Measurements from ENCODE around the gene IRAK2. TPM values are rescaled to one million over a fixed set of nuclear protein-coding genes. Genes with fewer than 3 reads are reported as not detected.
A peak's percentile ranks its signal among the peaks of the same experiment; 100 is the strongest.
"Not testable (repeated sequence)": the region's sequence is repeated elsewhere in the genome, so short reads cannot be mapped to it uniquely, and the experiment has no call there.

The IRAK2 gene
- total RNA-seq, 1 experiment from 2014 or later: 2.8 TPM

DNA sequence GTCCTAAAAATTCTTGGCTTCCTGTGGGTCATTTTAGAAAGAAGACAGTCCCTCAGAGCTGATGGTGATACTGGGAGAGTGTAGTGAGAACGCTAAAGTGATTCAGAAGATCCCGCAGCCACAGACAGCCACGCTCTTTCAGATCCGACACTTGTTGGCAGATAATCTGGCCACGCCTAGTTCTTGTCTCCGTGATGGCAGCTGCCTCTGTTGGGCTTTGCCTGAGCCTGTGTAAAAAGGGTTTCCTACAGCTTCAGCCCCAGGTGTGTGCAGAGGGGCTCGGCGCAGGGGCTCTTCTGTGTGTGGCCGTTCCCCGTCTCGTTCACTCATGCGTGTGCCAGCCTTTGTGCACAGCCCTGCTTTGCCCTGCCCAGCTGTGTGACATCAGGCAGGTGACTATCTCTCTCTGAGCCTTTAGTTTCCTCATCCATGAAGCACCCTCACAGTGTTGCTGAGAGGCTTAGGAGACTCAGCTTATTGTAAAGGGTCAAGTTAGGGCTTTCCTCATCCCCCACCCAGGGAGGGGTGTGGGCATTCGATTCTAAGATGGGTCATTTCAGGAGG lies 6.3 kb downstream of the IRAK2 start:
- no peak overlapping the region for H3K4me3 ChIP-seq
- H3K27me3 ChIP-seq (replicated peaks): no peaks in the 10 kb centered on the region
- H3K4me1 ChIP-seq (replicated peaks): peaks cover 17% of the 10 kb centered on the region
- no peak overlapping the region for H3K27ac ChIP-seq
- no peaks in the 10 kb centered on the region for H3K36me3 ChIP-seq
- no peak for DNase-seq (ENCODE audit: low read depth in 1 of 2, low spot score in 2 of 2)
- H3K9me3 ChIP-seq (replicated peaks): 0 out of 2 replicates have a peak, but pooled peaks cover 7% of the 10 kb centered on the region

DNA sequence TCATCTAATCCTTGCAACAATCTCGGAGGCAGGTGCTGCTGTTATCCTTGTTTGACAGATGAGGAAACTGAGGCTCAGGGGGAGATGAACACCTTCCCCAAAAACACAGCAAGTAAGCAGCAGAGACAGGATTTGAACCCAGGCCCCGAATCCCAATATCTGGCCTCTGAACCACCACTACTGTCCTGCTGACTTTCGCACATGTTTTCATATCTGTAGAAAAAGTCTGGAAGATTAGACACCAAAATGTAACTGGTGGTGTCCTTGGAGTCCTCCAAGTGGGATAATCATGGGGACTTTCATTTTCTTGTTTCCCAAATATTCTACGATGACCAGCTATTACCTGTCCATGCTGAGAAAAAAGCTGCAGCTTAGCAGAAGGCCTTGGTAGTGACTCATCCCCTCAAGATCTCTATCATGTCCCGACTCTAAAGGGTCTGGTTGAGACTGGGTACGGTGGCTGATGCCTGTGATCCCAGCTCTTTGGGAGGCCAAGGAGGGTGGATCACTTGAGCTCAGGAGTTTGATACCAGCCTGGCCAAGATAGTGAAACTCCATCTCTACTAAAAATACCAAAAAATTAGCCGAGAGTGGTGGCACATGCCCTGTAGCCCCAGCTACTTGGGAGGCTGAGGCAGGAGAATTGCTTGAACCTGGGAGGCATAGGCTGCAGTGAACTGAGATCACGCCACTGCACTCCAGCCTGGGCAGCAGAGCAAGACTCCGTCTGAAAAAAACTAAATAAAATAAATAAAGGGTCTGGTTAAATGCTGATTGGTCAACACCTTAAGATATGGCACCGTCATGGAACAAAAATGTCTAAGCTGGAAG lies 8.6 kb downstream of the IRAK2 start:
- Histone ChIP-seq H3K4me1 (replicated peaks) (peaks cover 17% of the 10 kb centered on the region), H3K27ac (peak overlapping the region; percentile 92), H3K36me3 (no peaks in the 10 kb centered on the region), H3K27me3 (replicated peaks) (no peaks in the 10 kb centered on the region), H3K4me3 (peak overlapping the region; percentile 5; the same call in 1 of the 2 replicates), H3K9me3 (replicated peaks) (0 out of 2 replicates have a peak, but pooled peaks cover 7% of the 10 kb centered on the region)
- peak; percentile 52 to 64 for DNase-seq (ENCODE audit: low read depth in 1 of 2, low spot score in 2 of 2)

DNA sequence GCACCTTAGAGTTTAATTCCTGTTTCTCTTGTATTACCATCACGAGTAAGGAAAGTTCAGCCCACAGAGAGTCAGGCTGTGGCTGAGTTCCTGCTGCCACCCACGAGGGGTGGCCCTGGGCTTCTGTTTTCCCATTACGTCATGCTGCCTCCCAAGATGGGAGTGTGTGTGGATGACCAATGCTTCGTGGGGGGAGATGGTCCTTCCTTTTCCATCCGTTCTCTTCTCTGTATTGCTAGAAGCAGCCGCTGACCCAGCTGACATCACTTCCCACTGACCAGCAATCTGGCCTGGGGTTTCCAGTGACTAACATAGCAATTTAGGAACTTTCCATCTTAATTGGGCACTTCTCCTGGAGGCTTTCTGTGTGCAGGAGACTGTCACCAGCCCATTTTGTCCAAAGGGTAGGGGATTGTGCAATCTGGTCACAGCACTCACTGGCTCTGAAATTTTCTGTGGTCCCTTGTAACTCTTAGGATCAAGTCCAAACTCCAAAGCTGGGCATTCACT lies 9.3 kb downstream of the IRAK2 start:
- peak; percentile 93 to 94 for DNase-seq (ENCODE audit: low read depth in 1 of 2, low spot score in 2 of 2)
- no peaks in the 10 kb centered on the region for H3K27me3 ChIP-seq (replicated peaks)
- peak overlapping the region; percentile 5; the same call in 1 of the 2 replicates for H3K4me3 ChIP-seq
- 0 out of 2 replicates have a peak, but pooled peaks cover under 1% of the 10 kb centered on the region for H3K9me3 ChIP-seq (replicated peaks)
- no peaks in the 10 kb centered on the region for H3K36me3 ChIP-seq
- peaks cover 17% of the 10 kb centered on the region for H3K4me1 ChIP-seq (replicated peaks)
- H3K27ac ChIP-seq: peak overlapping the region; percentile 92

DNA sequence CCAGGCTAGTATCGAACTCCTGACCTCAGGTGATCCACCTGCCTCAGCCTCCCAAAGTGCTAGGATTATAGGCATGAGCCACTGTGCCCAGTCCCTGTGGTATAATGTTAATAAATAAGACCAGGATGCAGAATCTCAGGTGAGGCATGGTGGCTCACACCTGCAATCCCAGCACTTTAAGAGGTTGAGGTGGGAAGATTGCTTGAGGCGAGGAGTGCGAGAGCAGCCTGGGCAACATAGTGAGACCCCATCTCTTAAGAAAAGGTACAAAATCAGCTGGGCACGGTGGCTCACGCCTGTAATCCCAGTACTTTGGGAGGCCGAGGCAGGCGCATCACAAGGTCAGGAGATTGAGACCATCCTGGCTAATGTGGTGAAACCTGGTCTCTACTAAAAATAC lies 10.6 kb downstream of the IRAK2 start:
- H3K27ac ChIP-seq; H3K27me3 ChIP-seq (replicated peaks); H3K36me3 ChIP-seq; H3K4me3 ChIP-seq; DNase-seq (ENCODE audit: low read depth in 1 of 2, low spot score in 2 of 2); H3K9me3 ChIP-seq (replicated peaks): not testable (repeated sequence)
- peaks cover 17% of the 10 kb centered on the region for H3K4me1 ChIP-seq (replicated peaks)

DNA sequence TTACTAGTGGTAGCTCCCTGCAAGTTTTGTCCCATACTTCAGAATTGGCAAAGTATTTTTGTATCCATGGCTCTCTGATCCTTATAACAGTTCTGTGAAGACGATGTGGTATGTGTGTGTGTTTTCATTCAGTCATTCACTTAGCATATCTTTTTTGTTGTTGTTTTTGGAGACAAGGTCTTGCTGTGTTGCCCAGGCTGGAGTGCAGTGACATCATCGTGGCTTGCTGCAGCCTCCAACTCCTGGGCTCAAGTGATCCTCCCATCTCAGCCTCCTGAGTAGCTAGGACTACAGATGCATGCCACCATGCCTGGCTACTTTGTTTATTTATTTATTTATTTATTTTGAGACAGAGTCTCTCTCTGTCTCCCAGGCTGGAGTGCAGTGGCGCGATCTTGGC lies 11.4 kb downstream of the IRAK2 start:
- H3K4me1 ChIP-seq (replicated peaks): peaks cover 20% of the 10 kb centered on the region
- H3K9me3 ChIP-seq (replicated peaks); H3K36me3 ChIP-seq; DNase-seq (ENCODE audit: low read depth in 1 of 2, low spot score in 2 of 2); H3K4me3 ChIP-seq; H3K27me3 ChIP-seq (replicated peaks); H3K27ac ChIP-seq: not testable (repeated sequence)

DNA sequence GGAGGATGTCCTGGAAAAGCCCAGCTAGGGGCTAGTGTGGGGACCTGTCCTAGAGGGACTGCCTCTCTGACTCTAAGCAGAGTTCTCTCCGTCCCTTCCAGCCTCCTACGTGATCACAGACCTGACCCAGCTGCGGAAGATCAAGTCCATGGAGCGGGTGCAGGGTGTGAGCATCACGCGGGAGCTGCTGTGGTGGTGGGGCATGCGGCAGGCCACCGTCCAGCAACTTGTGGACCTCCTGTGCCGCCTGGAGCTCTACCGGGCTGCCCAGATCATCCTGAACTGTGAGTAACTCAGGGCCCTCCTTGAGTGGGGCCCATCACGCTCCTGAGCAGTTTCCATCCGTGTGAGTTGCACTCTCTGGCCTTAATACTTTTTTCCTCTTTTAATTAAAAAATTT lies 13.0 kb downstream of the IRAK2 start:
- Histone ChIP-seq H3K27me3 (replicated peaks) (no peaks in the 10 kb centered on the region), H3K9me3 (replicated peaks) (no peaks in the 10 kb centered on the region), H3K27ac (no peak overlapping the region), H3K4me3 (no peak overlapping the region), H3K4me1 (replicated peaks) (peaks cover 25% of the 10 kb centered on the region), H3K36me3 (peaks cover 4% of the 10 kb centered on the region; the same call in 1 of the 2 replicates)
- DNase-seq (ENCODE audit: low read depth in 1 of 2, low spot score in 2 of 2): no peak

DNA sequence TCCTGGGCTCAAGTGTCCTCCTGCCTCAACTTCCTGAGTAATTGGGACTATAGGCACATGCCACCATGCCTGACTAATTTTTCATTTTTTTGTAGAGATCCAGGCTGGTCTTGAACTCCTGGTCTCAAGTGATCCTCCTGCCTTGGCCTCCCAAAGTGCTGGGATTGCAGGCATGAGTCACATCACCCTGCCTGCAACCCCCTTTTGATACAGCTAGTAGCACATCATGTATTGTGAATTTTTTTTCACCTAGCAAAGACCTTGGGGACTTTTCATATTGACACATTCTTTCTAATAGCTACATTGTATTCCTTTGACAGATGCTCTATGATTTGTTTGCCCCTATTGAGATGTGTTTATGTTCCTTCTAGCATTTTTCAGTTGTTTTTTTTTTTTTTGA lies 14.2 kb downstream of the IRAK2 start:
- Histone ChIP-seq H3K9me3 (replicated peaks) (no peaks in the 10 kb centered on the region), H3K27me3 (replicated peaks) (no peaks in the 10 kb centered on the region), H3K27ac (no peak overlapping the region), H3K4me3 (no peak overlapping the region), H3K4me1 (replicated peaks) (peaks cover 16% of the 10 kb centered on the region), H3K36me3 (peaks cover 4% of the 10 kb centered on the region; the same call in 1 of the 2 replicates)
- no peak for DNase-seq (ENCODE audit: low read depth in 1 of 2, low spot score in 2 of 2)

DNA sequence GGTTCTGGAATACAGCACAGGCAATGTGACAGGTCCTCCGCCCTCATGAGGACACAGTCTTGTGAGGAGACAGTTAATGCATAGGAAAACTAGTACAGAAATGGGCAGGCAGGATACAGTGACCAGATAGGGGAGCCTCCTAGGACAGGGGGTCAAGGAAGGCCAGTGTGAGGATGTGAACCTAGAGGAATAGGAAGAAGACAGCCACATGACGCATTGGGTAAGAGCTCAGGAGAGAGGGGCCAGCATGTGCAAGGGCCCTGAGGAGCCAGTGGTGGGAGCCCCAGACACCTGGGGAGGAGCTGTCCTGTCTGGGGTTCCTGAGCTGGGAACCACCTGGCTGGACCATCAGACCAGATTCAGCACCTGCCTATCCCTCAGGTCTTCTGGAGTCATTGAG lies 15.6 kb downstream of the IRAK2 start:
- no peaks in the 10 kb centered on the region for H3K27me3 ChIP-seq (replicated peaks)
- H3K27ac ChIP-seq: no peak overlapping the region
- no peaks in the 10 kb centered on the region for H3K9me3 ChIP-seq (replicated peaks)
- peaks cover 4% of the 10 kb centered on the region; the same call in 1 of the 2 replicates for H3K36me3 ChIP-seq
- DNase-seq (ENCODE audit: low read depth in 1 of 2, low spot score in 2 of 2): no peak
- H3K4me3 ChIP-seq: no peak overlapping the region
- H3K4me1 ChIP-seq (replicated peaks): peaks cover 8% of the 10 kb centered on the region; the same call in 1 of the 2 replicates

DNA sequence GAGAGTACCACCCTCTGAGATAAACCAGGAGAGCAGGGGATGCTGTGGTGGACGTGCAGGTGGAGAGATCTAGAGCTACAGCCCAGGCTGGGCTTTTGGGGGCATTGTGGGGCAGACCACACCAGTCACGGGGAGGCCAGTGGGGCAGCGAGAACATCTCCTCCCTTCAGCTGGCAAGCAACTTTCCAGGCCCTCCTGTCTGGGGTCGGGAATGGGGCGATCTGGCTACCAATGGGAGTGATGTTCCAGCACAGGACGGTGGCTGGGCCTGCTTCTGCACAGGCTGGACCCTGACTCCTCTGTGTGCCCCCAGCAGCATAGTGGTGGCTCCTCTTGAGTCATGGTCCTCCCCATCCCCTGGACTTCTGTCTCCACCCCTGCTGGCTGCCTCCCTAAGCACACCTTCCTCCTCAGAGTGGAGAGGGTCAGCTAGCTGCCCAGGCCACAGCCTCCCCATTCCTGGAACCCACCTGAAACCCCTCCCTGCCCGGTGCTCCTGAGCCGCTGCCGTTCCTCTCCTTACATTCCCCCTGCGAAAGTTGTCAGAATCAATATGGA lies 16.1 kb downstream of the IRAK2 start:
- peaks cover 4% of the 10 kb centered on the region; the same call in 1 of the 2 replicates for H3K36me3 ChIP-seq
- H3K27me3 ChIP-seq (replicated peaks): no peaks in the 10 kb centered on the region
- H3K4me1 ChIP-seq (replicated peaks): peaks cover 8% of the 10 kb centered on the region; the same call in 1 of the 2 replicates
- no peak for DNase-seq (ENCODE audit: low read depth in 1 of 2, low spot score in 2 of 2)
- H3K27ac ChIP-seq: no peak overlapping the region
- H3K4me3 ChIP-seq: no peak overlapping the region
- no peaks in the 10 kb centered on the region for H3K9me3 ChIP-seq (replicated peaks)

DNA sequence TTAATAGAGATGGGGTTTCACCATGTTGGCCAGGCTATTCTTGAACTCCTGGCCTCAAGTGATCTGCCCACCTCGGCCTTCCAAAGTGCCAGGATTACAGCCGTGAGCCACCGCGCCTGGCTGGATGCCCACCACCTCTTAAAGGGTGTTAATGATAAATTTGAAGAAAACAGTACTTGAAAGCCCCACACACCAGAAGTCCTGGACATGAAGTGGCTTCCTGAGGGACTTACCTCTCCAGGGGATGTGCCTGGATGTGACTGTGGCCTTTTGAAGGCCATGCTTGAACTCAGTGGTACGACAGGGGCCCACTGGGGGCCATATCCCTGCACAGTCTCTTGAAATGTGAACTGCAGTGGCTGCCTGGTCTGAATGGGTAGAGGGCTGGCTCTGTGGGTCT lies 18.2 kb downstream of the IRAK2 start:
- Histone ChIP-seq H3K9me3 (replicated peaks) (no peaks in the 10 kb centered on the region), H3K4me3 (no peak overlapping the region), H3K27ac (no peak overlapping the region), H3K36me3 (peaks cover 4% of the 10 kb centered on the region; the same call in 1 of the 2 replicates), H3K27me3 (replicated peaks) (no peaks in the 10 kb centered on the region), H3K4me1 (replicated peaks) (peaks cover 8% of the 10 kb centered on the region; the same call in 1 of the 2 replicates)
- no peak for DNase-seq (ENCODE audit: low read depth in 1 of 2, low spot score in 2 of 2)

DNA sequence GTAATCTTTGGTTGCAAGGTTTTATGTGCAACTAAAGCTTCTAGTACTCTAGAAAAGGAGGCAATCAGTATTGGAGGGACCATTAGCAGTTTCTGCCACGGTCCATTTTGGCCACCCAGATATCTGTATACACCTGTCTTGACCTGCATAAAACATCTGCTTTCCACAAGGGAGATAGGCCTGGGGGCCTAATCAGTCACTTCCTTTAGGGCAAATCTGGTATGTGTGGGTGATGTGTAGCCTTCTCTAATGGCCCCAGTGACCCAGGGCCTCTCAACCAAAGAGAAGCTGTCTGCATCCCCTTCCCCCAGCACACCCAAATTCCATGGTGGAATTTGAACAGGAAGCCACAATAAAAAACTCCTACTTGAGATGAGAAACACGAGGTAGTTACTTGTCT lies 19.5 kb downstream of the IRAK2 start:
- Histone ChIP-seq H3K27me3 (replicated peaks) (no peaks in the 10 kb centered on the region), H3K36me3 (peaks cover 4% of the 10 kb centered on the region; the same call in 1 of the 2 replicates), H3K4me1 (replicated peaks) (peaks cover 8% of the 10 kb centered on the region; the same call in 1 of the 2 replicates), H3K9me3 (replicated peaks) (no peaks in the 10 kb centered on the region), H3K27ac (no peak overlapping the region), H3K4me3 (no peak overlapping the region)
- DNase-seq (ENCODE audit: low read depth in 1 of 2, low spot score in 2 of 2): no peak

DNA sequence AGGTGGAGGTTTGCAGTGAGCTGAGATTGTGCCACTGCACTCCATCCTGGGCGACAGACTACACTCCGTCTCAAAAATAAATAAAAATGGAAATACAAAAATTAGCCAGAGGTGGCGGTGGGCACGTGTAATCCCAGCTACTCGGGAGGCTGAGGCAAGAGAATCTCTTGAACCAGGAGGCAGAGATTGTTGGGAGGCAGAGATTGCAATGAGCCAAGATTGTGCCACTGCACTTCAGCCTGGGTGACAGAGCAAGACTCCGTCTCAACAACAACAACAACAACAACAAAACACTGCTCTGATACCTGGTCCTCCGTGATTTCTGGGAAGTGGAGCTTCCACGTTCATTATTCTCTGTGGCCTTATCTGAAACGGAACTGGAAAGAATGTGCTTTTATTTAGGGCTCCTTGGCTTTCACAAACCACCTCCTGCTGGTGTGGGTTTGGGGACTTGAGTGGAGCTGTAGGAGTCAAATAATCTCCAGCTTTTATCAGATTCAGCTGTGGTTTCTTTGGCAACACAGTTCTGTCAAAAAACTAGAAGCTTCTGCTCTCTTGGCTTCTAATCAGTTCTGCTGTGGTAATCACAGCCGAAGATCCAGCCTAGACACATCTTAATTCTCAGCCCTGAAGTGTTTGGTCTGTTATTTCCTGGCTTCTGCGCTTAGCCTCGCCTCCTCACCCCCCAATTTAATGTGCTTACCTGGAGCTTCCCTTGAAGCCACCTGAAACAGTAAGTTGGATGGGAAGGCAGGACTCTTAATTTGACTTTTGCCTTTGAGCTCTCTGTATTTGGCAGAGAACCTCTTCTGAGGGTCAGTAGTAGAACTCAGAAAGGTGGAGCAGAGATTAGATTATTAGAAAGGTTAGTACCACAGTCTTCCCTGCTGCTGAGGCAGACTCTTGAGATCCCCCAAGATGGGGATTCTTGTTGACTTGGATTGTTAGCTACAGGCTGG lies 21.4 kb downstream of the IRAK2 start:
- H3K4me1 ChIP-seq (replicated peaks): peaks cover 8% of the 10 kb centered on the region
- no peaks in the 10 kb centered on the region for H3K36me3 ChIP-seq
- H3K27ac ChIP-seq: no peak overlapping the region
- no peaks in the 10 kb centered on the region for H3K27me3 ChIP-seq (replicated peaks)
- DNase-seq (ENCODE audit: low read depth in 1 of 2, low spot score in 2 of 2): no peak
- H3K9me3 ChIP-seq (replicated peaks): no peaks in the 10 kb centered on the region
- no peak overlapping the region for H3K4me3 ChIP-seq

DNA sequence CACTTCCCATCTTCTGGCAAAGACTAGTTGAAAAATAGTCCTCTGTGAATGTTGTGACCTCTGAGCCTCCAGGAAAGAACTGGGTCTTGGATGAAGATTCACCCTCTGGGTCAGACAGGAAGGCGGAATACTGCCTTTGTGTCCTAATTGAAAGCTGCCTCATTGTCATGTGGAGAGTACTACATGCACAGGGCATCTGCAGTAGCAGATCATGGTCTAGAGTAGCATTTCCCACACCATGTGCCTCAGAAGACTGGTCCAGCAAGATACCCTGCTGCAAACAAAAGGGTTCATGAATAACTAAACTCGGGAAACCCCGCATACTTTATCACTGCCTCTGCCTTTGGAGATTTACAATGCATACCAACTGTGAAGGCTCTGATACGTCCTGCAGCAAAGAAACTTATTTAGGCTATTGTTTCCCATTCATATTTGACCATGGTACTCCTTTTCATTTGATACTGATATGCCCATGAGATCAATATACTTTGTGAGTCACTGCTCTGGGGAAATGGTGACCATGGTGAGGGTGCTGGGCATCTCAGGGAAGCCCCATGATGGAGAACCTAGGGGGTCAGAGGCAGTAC lies 22.7 kb downstream of the IRAK2 start:
- H3K27me3 ChIP-seq (replicated peaks): no peaks in the 10 kb centered on the region
- no peak overlapping the region for H3K27ac ChIP-seq
- no peak overlapping the region for H3K4me3 ChIP-seq
- H3K36me3 ChIP-seq: no peaks in the 10 kb centered on the region
- H3K9me3 ChIP-seq (replicated peaks): no peaks in the 10 kb centered on the region
- peaks cover 14% of the 10 kb centered on the region for H3K4me1 ChIP-seq (replicated peaks)
- DNase-seq (ENCODE audit: low read depth in 1 of 2, low spot score in 2 of 2): no peak

Measured in SJSA1 (cell line).